HepG2 (cell line): ENCODE results near the gene NECTIN2. TPM values are rescaled to one million over a fixed set of nuclear protein-coding genes. Genes with fewer than 3 reads are reported as not detected.
A peak's percentile ranks its signal among the peaks of the same experiment; 100 is the strongest.

Source experiments
- ATAC-seq: fragments of 200-7000 bp; cut with Tn5 transposase; 3 replicates; pipeline ENCODE4 v1.9.1; 2020; ENCODE audit warnings: mild to moderate bottlenecking, moderate library complexity
- BruUV-seq: library from RNA; stranded (reverse); fragments of 400-500 nt; replicated peaks from 2 replicates; lab custom pipeline; 2021; lab: Mats Ljungman, UMichigan
- CTCF ChIA-PET: fragments of 300-600 bp; formaldehyde crosslinking; extraction: SDS; loops from one replicate; lab custom pipeline; 2021; ENCODE audit warnings: low total read pairs, inconsistent platforms, low intra/inter-chr PET ratio; lab: Yijun Ruan, JAX
- POLR2A ChIA-PET: fragments of 350-600 bp; sonication (Branson Sonifier 250); formaldehyde crosslinking; loops from one replicate; lab custom pipeline; 2020; ENCODE audit warnings: antibody characterized with exemption, inconsistent platforms; lab: Yijun Ruan, JAX
- DNase-seq: peaks from one replicate; pipeline ENCODE4 v3.0.0-alpha.2; 2015; ENCODE audit warnings: low spot score
- FAIRE-seq: peaks from 3 replicates; lab custom pipeline; 2011; peaks lifted over from hg19 to GRCh38; lab: Jason Lieb, UNC
- H2AFZ ChIP-seq: one replicate; pipeline ENCODE4 v1.6.1; 2011; ENCODE audit warnings: low read length, inconsistent platforms
- H3K27ac ChIP-seq: fragments of 300-600 bp; 3 replicates; pipeline ENCODE4 v1.8.0; 2011; ENCODE audit warnings: mixed run types, mild to moderate bottlenecking, mixed read lengths, low read length, inconsistent platforms; ENCODE audit not compliant: insufficient read depth; ENCODE audit errors: extremely low read length
- H3K27me3 ChIP-seq, 2 experiments: fragments of 200-600 bp in 1 of 2; 2 replicates in 1 of 2; 3 replicates in 1 of 2; pipeline versions ENCODE4 v1.6.0 to v1.8.0; 2011; ENCODE audit warnings: low read length in 2 of 2, mild to moderate bottlenecking in 2 of 2, moderate library complexity in 2 of 2, inconsistent platforms in 1 of 2; ENCODE audit not compliant: insufficient read depth in 2 of 2, control insufficient read depth in 1 of 2
- H3K36me3 ChIP-seq, 2 experiments: fragments of 200-600 bp in 1 of 2; replicated peaks in 1 of 2; 2 replicates in 1 of 2; 3 replicates in 1 of 2; pipeline versions ENCODE4 v1.5.1 to v1.8.0; 2011; ENCODE audit warnings: low read length in 2 of 2, inconsistent platforms in 1 of 2; ENCODE audit not compliant: insufficient read depth in 2 of 2, control insufficient read depth in 1 of 2
- H3K4me1 ChIP-seq: 2 replicates; pipeline ENCODE4 v1.5.1; 2012; ENCODE audit warnings: low read length, inconsistent platforms; ENCODE audit not compliant: insufficient read depth
- H3K4me2 ChIP-seq: 2 replicates; pipeline ENCODE4 v1.6.0; 2011; ENCODE audit warnings: low read depth, low read length, inconsistent platforms
- H3K4me3 ChIP-seq, 3 experiments: fragments of 200-600 bp in 1 of 3; sonication (generic), shearing (Covaris generic) in 1 of 3; replicated peaks in 1 of 3; 2 replicates each; pipeline ENCODE4 v1.5.1; 2011 to 2016; ENCODE audit warnings: low read length in 3 of 3, inconsistent platforms in 2 of 3, low read depth in 2 of 3, mild to moderate bottlenecking in 2 of 3, control low read depth in 1 of 3, mixed read lengths in 1 of 3; ENCODE audit not compliant: insufficient read depth in 1 of 3
- H3K79me2 ChIP-seq: one replicate; pipeline ENCODE4 v1.6.1; 2011; ENCODE audit warnings: low read length, inconsistent platforms; ENCODE audit not compliant: insufficient read depth
- H3K9ac ChIP-seq: 2 replicates; pipeline ENCODE4 v1.6.0; 2011; ENCODE audit warnings: mild to moderate bottlenecking, low read depth, low read length, inconsistent platforms; ENCODE audit not compliant: insufficient read depth
- H3K9me3 ChIP-seq: 2 replicates; pipeline ENCODE4 v1.5.1; 2012; ENCODE audit warnings: mild to moderate bottlenecking, low read length
- H4K20me1 ChIP-seq: 2 replicates; pipeline ENCODE4 v1.6.0; 2011; ENCODE audit warnings: inconsistent platforms, mild to moderate bottlenecking, low read length, moderate library complexity; ENCODE audit not compliant: insufficient read depth
- AGO2 ChIP-seq: fragments of 200-400 bp; formaldehyde crosslinking; optimal IDR thresholded peaks from 2 replicates; pipeline ENCODE3; 2017; ENCODE audit warnings: mild to moderate bottlenecking, low read depth, low read length, moderate library complexity
- HDAC2 ChIP-seq: sonication (generic); formaldehyde crosslinking; IDR thresholded peaks from 2 replicates; pipeline ENCODE4 v1.4.0; 2020; ENCODE audit warnings: missing genetic modification reagents
- HINFP ChIP-seq: sonication (generic); formaldehyde crosslinking; IDR thresholded peaks from 2 replicates; pipeline ENCODE4 v1.4.0; 2020; ENCODE audit warnings: low read depth, mild to moderate bottlenecking, missing genetic modification reagents
- HMG20A ChIP-seq: IDR thresholded peaks from 2 replicates; pipeline ENCODE4 v1.6.1; 2016; ENCODE audit warnings: borderline replicate concordance
- NRL ChIP-seq: sonication (generic); formaldehyde crosslinking; IDR thresholded peaks from 2 replicates; pipeline ENCODE4 v1.5.0; 2020; ENCODE audit warnings: missing genetic modification reagents, mild to moderate bottlenecking, moderate library complexity, borderline replicate concordance
- ZNF3 ChIP-seq: IDR thresholded peaks from 2 replicates; pipeline ENCODE4 v1.7.0; 2017; ENCODE audit warnings: inconsistent platforms
- ZNF709 ChIP-seq: sonication (generic); formaldehyde crosslinking; IDR thresholded peaks from 2 replicates; pipeline ENCODE4 v1.5.0; 2020; ENCODE audit warnings: mild to moderate bottlenecking, missing genetic modification reagents
- WGBS: methylation state at CpG from one replicate; pipeline ENCODE4 v1.1.6; 2017; ENCODE audit warnings: low lambda C conversion rate; 5-methylcytosine and 5-hydroxymethylcytosine counted together
- in situ Hi-C: cut with HindIII; loops from 2 replicates; pipeline ENCODE4 v1.10.0; 2017; ENCODE audit warnings: low pct_unique_long_range_greater_than_20kb; ENCODE audit not compliant: extremely low pct_ligation_motif_present
- intact Hi-C: fragments of 100-400 bp; cut with micrococcal nuclease; formaldehyde crosslinking; loops from one replicate; pipeline ENCODE4 v1.10.0; 2022; ENCODE audit not compliant: unreplicated experiment
- polyA plus RNA-seq, 8 experiments: library from polyadenylated mRNA; depleted of rRNA in 3 of 8; stranded (reverse) in 7 of 8; unstranded in 1 of 8; fragments of >200 nt; fragmentation: Illumina TruSeq in 4 of 8; extraction: Trizol in 4 of 8; gene quantifications; 2 replicates each; pipeline versions ENCODE4 v1.2.1 to v1.2.3, GENCODE V29; 2011 to 2016; ENCODE audit warnings: low read depth in 4 of 8, missing spikeins in 1 of 8, mixed read lengths in 1 of 8; ENCODE audit not compliant: insufficient read depth in 1 of 8
- total RNA-seq, 5 experiments: library from RNA; depleted of rRNA; stranded (reverse); fragments of >200 nt; fragmentation: Illumina TruSeq; extraction: Trizol; gene quantifications; 2 replicates each; pipeline ENCODE4 v1.2.3, GENCODE V29; 2016; ENCODE audit warnings: low read depth in 1 of 5
- TF ChIP-seq, protein P1 (sequence below): sonication (generic); formaldehyde crosslinking; IDR thresholded peaks from 2 replicates; pipeline ENCODE4 v1.4.0; 2020; ENCODE audit warnings: missing genetic modification reagents; ENCODE audit errors: not compliant biosample characterization

Gene NECTIN2
- total and polyA plus RNA-seq, 2 of the 13 experiments (the other 11 are each of a cell fraction or from before 2014, with no cell fraction given), result 75.4 to 114 TPM

GRCh38 chr19:44871809-44872208 lies 25.7 kb downstream of the NECTIN2 start:
- CTCF ChIA-PET, result no interaction called here
- 96% methylated on average over 7 of the region's 14 CpGs for WGBS
- BruUV-seq, result no TSS peak

GRCh38 chr19:44872661-44873060 lies 26.6 kb downstream of the NECTIN2 start:
- TF ChIP-seq HINFP (CRISPR knock-in tag) (no peak), HDAC2 (CRISPR knock-in tag) (no peak), ZNF709 (CRISPR knock-in tag) (no peak)
- TF ChIP-seq, protein P1, sequence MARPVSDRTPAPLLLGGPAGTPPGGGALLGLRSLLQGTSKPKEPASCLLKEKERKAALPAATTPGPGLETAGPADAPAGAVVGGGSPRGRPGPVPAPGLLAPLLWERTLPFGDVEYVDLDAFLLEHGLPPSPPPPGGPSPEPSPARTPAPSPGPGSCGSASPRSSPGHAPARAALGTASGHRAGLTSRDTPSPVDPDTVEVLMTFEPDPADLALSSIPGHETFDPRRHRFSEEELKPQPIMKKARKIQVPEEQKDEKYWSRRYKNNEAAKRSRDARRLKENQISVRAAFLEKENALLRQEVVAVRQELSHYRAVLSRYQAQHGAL (CRISPR knock-in tag), result no peak
- Histone ChIP-seq H3K4me3 (no peak overlapping the region), H3K4me2 (no peak overlapping the region), H3K36me3 (peaks cover 40 to 63% of the 10 kb centered on the region in 2 experiments), H3K9me3 (no peaks in the 10 kb centered on the region), H3K9ac (no peak overlapping the region), H2AFZ (no peak overlapping the region), H3K4me1 (peaks cover 37% of the 10 kb centered on the region), H3K27me3 (no peaks in the 10 kb centered on the region), H3K27ac (no peak overlapping the region), H3K79me2 (no peaks in the 10 kb centered on the region), H4K20me1 (no peaks in the 10 kb centered on the region)
- POLR2A ChIA-PET, result interaction anchor here (0.6 kb wide), 1 partner anchor 155 kb away, joined by 3 read pairs; no protein-coding TSS in a partner anchor
- BruUV-seq, result no TSS peak
- no peak for ATAC-seq
- intact Hi-C loops (no loop called here), in situ Hi-C loops (no loop called here)
- CTCF ChIA-PET, result no interaction called here
- no peak for DNase-seq
- WGBS, result 97% methylated on average over 4 of the region's 4 CpGs
- FAIRE-seq, result no peak

More at GRCh38 chr19:44871809-44872208, 25.7 kb downstream of the NECTIN2 start:
- Histone ChIP-seq H4K20me1 (no peaks in the 10 kb centered on the region), H3K9ac (no peak overlapping the region), H3K79me2 (no peaks in the 10 kb centered on the region), H3K27me3 (no peaks in the 10 kb centered on the region), H3K4me2 (no peak overlapping the region), H3K4me1 (peaks cover 46% of the 10 kb centered on the region), H3K27ac (no peak overlapping the region), H3K36me3 (peaks cover 37 to 57% of the 10 kb centered on the region in 2 experiments), H3K9me3 (no peaks in the 10 kb centered on the region), H3K4me3 (no peak overlapping the region), H2AFZ (no peak overlapping the region)
- FAIRE-seq (no peak), DNase-seq (no peak), ATAC-seq (no peak)
- intact Hi-C loops, result no loop called here
- in situ Hi-C loops, result no loop called here
- POLR2A ChIA-PET, result interaction anchor here (1.1 kb wide), 1 partner anchor 19 kb away, joined by 3 read pairs; the partner anchor contains the start of gene TOMM40
- no peak for TF ChIP-seq HMG20A (CRISPR knock-in tag)
- TF ChIP-seq NRL (CRISPR knock-in tag), result 0 out of 2 replicates have a peak, but pooled peaks have one; percentile 29
- TF ChIP-seq ZNF3 (CRISPR knock-in tag), result 0 out of 2 replicates have a peak, but pooled peaks have one; percentile 53
- peak; percentile 66 for TF ChIP-seq AGO2
